Measurements from ENCODE around the gene RAD51B.

Gene RAD51B

GRCh38 chr14:67831113-67831512 is 11.5 kb downstream of the RAD51B start:
- in situ Hi-C loops (cut with HindIII; ENCODE audit: low sequenced_read_pairs): no loop called here
- TF ChIP-seq, protein P1, sequence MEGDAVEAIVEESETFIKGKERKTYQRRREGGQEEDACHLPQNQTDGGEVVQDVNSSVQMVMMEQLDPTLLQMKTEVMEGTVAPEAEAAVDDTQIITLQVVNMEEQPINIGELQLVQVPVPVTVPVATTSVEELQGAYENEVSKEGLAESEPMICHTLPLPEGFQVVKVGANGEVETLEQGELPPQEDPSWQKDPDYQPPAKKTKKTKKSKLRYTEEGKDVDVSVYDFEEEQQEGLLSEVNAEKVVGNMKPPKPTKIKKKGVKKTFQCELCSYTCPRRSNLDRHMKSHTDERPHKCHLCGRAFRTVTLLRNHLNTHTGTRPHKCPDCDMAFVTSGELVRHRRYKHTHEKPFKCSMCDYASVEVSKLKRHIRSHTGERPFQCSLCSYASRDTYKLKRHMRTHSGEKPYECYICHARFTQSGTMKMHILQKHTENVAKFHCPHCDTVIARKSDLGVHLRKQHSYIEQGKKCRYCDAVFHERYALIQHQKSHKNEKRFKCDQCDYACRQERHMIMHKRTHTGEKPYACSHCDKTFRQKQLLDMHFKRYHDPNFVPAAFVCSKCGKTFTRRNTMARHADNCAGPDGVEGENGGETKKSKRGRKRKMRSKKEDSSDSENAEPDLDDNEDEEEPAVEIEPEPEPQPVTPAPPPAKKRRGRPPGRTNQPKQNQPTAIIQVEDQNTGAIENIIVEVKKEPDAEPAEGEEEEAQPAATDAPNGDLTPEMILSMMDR (IDR thresholded peaks at IDR 0.05; ENCODE audit: low read depth, low read length): no peak
- H3K4me3 ChIP-seq (ENCODE audit: low read depth, low read length): no peak overlapping the region
- no peak for DNase-seq (ENCODE audit: low read depth, low spot score)

DNA sequence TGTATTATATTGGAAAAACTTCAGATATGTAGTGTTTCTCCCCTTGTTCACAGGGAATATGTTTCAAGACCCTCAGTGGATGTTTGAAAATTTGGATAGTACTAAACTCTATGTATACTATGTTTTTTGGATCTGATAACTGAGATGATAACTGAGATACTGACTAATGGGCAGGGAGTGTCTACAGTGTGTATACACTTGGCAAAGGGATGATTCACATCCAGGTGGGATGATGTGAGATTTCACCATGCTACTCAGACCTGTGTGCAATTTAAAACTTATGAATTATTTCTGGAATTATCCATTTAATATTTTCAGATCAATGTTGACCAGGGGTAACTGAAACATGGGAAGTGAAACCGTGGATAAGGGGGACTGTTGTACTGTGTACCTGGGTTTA is 13.8 kb downstream of the RAD51B start:
- TF ChIP-seq, protein P1 (IDR thresholded peaks at IDR 0.05; ENCODE audit: low read depth, low read length): no peak
- no peak for DNase-seq (ENCODE audit: low read depth, low spot score)
- H3K4me3 ChIP-seq (ENCODE audit: low read depth, low read length): no peak overlapping the region
- in situ Hi-C loops (cut with HindIII; ENCODE audit: low sequenced_read_pairs): no loop called here

DNA sequence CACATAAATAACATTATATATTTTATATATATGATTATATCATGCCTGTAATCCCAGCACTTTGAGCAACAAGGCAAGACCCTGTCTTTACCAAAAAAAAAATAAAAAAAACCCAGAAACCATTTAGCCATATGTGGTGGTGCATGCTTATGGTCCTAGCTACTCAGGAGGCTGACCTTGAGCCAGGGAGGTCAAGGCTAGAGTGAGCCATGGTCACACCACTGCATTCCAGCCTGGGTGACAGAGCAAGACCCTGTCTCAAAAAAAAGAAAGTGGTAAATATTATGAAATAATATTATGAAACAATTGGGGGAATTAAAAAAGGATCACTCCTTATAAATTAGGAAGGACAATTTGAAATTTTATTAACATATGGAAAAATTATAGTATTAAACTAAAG is 16.0 kb downstream of the RAD51B start:
- TF ChIP-seq, protein P1 (IDR thresholded peaks at IDR 0.05; ENCODE audit: low read depth, low read length): no peak
- H3K4me3 ChIP-seq (ENCODE audit: low read depth, low read length): no peak overlapping the region
- DNase-seq (ENCODE audit: low read depth, low spot score): no peak
- in situ Hi-C loops (cut with HindIII; ENCODE audit: low sequenced_read_pairs): no loop called here

GRCh38 chr14:67837011-67837624 is 17.5 kb downstream of the RAD51B start:
- in situ Hi-C loops (cut with HindIII; ENCODE audit: low sequenced_read_pairs): no loop called here
- TF ChIP-seq, protein P1 (IDR thresholded peaks at IDR 0.05; ENCODE audit: low read depth, low read length): peak; percentile 64
- H3K4me3 ChIP-seq (ENCODE audit: low read depth, low read length): no peak overlapping the region
- DNase-seq (ENCODE audit: low read depth, low spot score): peak; percentile 87

DNA sequence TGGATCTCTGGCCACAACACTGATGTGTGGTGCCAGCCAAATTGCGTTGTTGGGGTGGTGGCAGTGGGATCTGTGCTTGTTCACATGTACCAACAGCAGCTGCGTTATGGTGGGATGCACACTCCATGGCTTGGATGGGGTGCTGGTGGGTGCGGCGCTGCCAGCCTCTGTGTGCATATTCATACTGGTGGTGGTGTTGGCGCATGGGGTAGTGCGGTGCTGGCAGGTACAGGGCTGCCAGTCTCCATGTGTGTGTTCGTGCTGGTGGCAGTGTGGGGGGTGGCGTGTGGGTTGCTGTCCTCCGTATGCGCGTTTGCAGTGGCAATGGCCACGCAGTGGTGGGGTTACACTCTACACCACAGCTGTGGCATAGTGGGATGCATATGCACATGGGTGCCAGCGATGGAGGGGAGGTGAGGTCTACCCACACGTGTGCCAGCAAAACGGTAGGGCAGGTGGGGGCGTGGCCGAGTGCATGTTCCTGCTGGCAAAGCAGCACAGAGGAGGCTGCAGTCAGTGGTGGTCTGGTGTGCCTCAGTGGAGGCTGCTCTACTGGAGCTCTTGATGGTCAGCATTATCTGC is 26.5 kb downstream of the RAD51B start:
- TF ChIP-seq, protein P1 (IDR thresholded peaks at IDR 0.05; ENCODE audit: low read depth, low read length): no peak
- H3K4me3 ChIP-seq (ENCODE audit: low read depth, low read length): no peak overlapping the region
- no peak for DNase-seq (ENCODE audit: low read depth, low spot score)
- in situ Hi-C loops (cut with HindIII; ENCODE audit: low sequenced_read_pairs): no loop called here

- TF ChIP-seq, protein P1 (IDR thresholded peaks at IDR 0.05; ENCODE audit: low read depth, low read length): no peak
- no peak for DNase-seq (ENCODE audit: low read depth, low spot score)
- in situ Hi-C loops (cut with HindIII; ENCODE audit: low sequenced_read_pairs): no loop called here
- no peak overlapping the region for H3K4me3 ChIP-seq (ENCODE audit: low read depth, low read length)
Observed at GRCh38 chr14:67850066-67850830, 30.7 kb downstream of the RAD51B start.
